DOHH2 (cell line): ENCODE data around the gene METTL16.

Source experiments
- H3F3A ChIP-seq: fragments of 200-600 bp; sonication (generic), shearing (Covaris generic); 2 replicates; pipeline ENCODE4 v1.6.0; 2016; ENCODE audit warnings: antibody characterized with exemption, mild to moderate bottlenecking; ENCODE audit not compliant: control insufficient read depth, insufficient read depth
- H3K27ac ChIP-seq: fragments of 200-600 bp; sonication (generic); 2 replicates; pipeline ENCODE4 v1.5.1; 2014; ENCODE audit warnings: low read depth, mild to moderate bottlenecking, low read length, moderate library complexity
- H3K27me3 ChIP-seq: fragments of 200-600 bp; sonication (generic); 2 replicates; pipeline ENCODE4 v1.6.1; 2014; ENCODE audit warnings: mild to moderate bottlenecking, low read length, mixed read lengths; ENCODE audit not compliant: control insufficient read depth
- H3K36me3 ChIP-seq: fragments of 200-600 bp; sonication (generic); 2 replicates; pipeline ENCODE4 v1.6.1; 2014; ENCODE audit warnings: mild to moderate bottlenecking, low read length, moderate library complexity, mixed read lengths; ENCODE audit not compliant: control insufficient read depth
- H3K4me1 ChIP-seq: fragments of 200-600 bp; sonication (generic); 2 replicates; pipeline ENCODE4 v1.6.1; 2014; ENCODE audit warnings: mild to moderate bottlenecking, low read length, mixed read lengths; ENCODE audit not compliant: control insufficient read depth
- H3K4me2 ChIP-seq: fragments of 200-600 bp; sonication (generic); 2 replicates; pipeline ENCODE4 v1.6.0; 2014; ENCODE audit warnings: mild to moderate bottlenecking, low read length, moderate library complexity
- H3K4me3 ChIP-seq: fragments of 200-600 bp; sonication (generic); 2 replicates; pipeline ENCODE4 v1.5.1; 2014; ENCODE audit warnings: mild to moderate bottlenecking, low read length, mixed read lengths
- H3K79me2 ChIP-seq: fragments of 200-600 bp; sonication (generic); 2 replicates; pipeline ENCODE4 v1.6.1; 2014; ENCODE audit warnings: mild to moderate bottlenecking, low read length, mixed read lengths; ENCODE audit not compliant: control insufficient read depth
- H3K9me2 ChIP-seq: fragments of 200-600 bp; sonication (generic); replicated peaks from 2 replicates; pipeline ENCODE4 v1.6.1; 2014; ENCODE audit warnings: mild to moderate bottlenecking, low read length, mixed read lengths; ENCODE audit not compliant: control insufficient read depth
- H3K9me3 ChIP-seq: fragments of 200-600 bp; sonication (generic); 2 replicates; pipeline ENCODE4 v1.6.1; 2014; ENCODE audit warnings: antibody characterized with exemption, low read length, mixed read lengths; ENCODE audit not compliant: control insufficient read depth, insufficient read depth
- H4K20me1 ChIP-seq: fragments of 200-600 bp; sonication (generic); 2 replicates; pipeline ENCODE4 v1.6.0; 2014; ENCODE audit warnings: low read depth, mild to moderate bottlenecking, antibody characterized with exemption, low read length, moderate library complexity; ENCODE audit not compliant: control insufficient read depth, insufficient read depth
- CTCF ChIP-seq: fragments of 200-600 bp; sonication (generic); IDR thresholded peaks from one replicate; pipeline ENCODE4 v1.5.1; 2014; ENCODE audit warnings: antibody characterized with exemption, mild to moderate bottlenecking, low read depth, low read length; ENCODE audit not compliant: poor library complexity, severe bottlenecking
- EZH2phosphoT487 ChIP-seq: fragments of 200-600 bp; sonication (generic); IDR thresholded peaks from 2 replicates; pipeline ENCODE4 v1.6.1; 2017; ENCODE audit warnings: borderline replicate concordance, mild to moderate bottlenecking, antibody characterized with exemption, low read length, moderate library complexity, mixed read lengths

The METTL16 gene

GRCh38 chr17:2371183-2372130, 140.2 kb downstream of the METTL16 start:
- H3K4me2 ChIP-seq: no peak overlapping the region
- H3K36me3 ChIP-seq: no peaks in the 10 kb centered on the region
- H3K4me3 ChIP-seq: no peak overlapping the region
- no peaks in the 10 kb centered on the region for H3F3A ChIP-seq
- H3K4me1 ChIP-seq: no peaks in the 10 kb centered on the region
- no peaks in the 10 kb centered on the region for H3K79me2 ChIP-seq
- H3K9me3 ChIP-seq: no peaks in the 10 kb centered on the region
- TF ChIP-seq CTCF (no peak), EZH2phosphoT487 (no peak)
- H3K9me2 ChIP-seq: no peaks in the 10 kb centered on the region
- H4K20me1 ChIP-seq: no peaks in the 10 kb centered on the region
- H3K27ac ChIP-seq: no peak overlapping the region
- no peaks in the 10 kb centered on the region for H3K27me3 ChIP-seq

GRCh38 chr17:2370211-2370589, 141.5 kb downstream of the METTL16 start:
- Histone ChIP-seq H3K36me3 (no peaks in the 10 kb centered on the region), H3K27me3 (no peaks in the 10 kb centered on the region)
- no peak for TF ChIP-seq EZH2phosphoT487
- TF ChIP-seq CTCF: no peak

GRCh38 chr17:2369551-2370210, 142.0 kb downstream of the METTL16 start:
- no peak for TF ChIP-seq CTCF
- TF ChIP-seq EZH2phosphoT487: no peak
- no peaks in the 10 kb centered on the region for H3K9me2 ChIP-seq
- no peaks in the 10 kb centered on the region for H3K4me1 ChIP-seq
- no peaks in the 10 kb centered on the region for H3K27me3 ChIP-seq
- H3K27ac ChIP-seq: no peak overlapping the region
- H3K4me2 ChIP-seq: no peak overlapping the region
- H3K79me2 ChIP-seq: no peaks in the 10 kb centered on the region
- H3K36me3 ChIP-seq: no peaks in the 10 kb centered on the region
- H3K4me3 ChIP-seq: no peak overlapping the region
- H3K9me3 ChIP-seq: no peaks in the 10 kb centered on the region
- H3F3A ChIP-seq: no peaks in the 10 kb centered on the region
- H4K20me1 ChIP-seq: no peaks in the 10 kb centered on the region

More at GRCh38 chr17:2370211-2370589, 141.5 kb downstream of the METTL16 start:
- Histone ChIP-seq H3F3A (no peaks in the 10 kb centered on the region), H3K9me2 (no peaks in the 10 kb centered on the region), H3K4me3 (no peak overlapping the region), H3K4me2 (no peak overlapping the region), H3K79me2 (no peaks in the 10 kb centered on the region), H3K9me3 (no peaks in the 10 kb centered on the region), H4K20me1 (no peaks in the 10 kb centered on the region), H3K4me1 (no peaks in the 10 kb centered on the region), H3K27ac (no peak overlapping the region)
